Measurements from ENCODE around the gene HS6ST1. TPM values are rescaled to one million over a fixed set of nuclear protein-coding genes. Genes with fewer than 3 reads are reported as not detected.

Gene HS6ST1
- total RNA-seq, 3 donors from 2014 or later (not counting 1 experiment from before 2014, with no cell fraction given): 18.9 to 35.9 (median 28.8) TPM

DNA sequence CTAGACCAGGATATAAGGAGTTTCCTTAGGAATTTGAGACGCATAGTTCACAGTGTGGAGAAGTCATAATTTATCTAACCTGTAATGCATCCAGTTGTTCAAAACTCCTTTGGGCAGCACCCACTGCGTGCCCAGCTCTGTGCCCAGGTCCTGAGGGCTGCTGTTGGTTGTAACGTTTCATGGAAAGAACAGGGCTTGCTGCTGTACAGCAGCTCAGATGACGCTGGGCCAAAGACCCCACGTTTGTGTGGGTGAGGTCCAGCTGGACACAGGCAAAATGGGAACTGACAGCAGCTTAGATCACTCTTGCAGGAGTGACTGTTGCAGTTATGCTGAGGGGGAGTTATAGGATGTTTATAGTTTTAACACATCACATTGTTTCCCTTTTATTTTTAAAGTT, 30.0 kb upstream of the HS6ST1 start:
- ATAC-seq (no peak), DNase-seq (no peak)
- Mint-ChIP-seq H3K9me3 (no peaks in the 10 kb centered on the region), H3K36me3 (peaks cover 8% of the 10 kb centered on the region), H3K27me3 (ENCODE audit: low read depth in 2 of 2) (peaks cover 13 to 15% of the 10 kb centered on the region in 2 donors), H3K4me3 (no peak overlapping the region), H3K27ac (no peak overlapping the region), H3K4me1 (peaks cover 6 to 8% of the 10 kb centered on the region in 2 donors)
- 93% methylated on average over 5 of the region's 5 CpGs for WGBS (ENCODE audit: insufficient coverage)
- H3K9me3 ChIP-seq (ENCODE audit: control insufficient read depth, insufficient read depth, low read length): no peaks in the 10 kb centered on the region
- intact Hi-C loops (cut with micrococcal nuclease): no loop called here
- H3K4me3 ChIP-seq (ENCODE audit: low read length): no peak overlapping the region
- H3K27me3 ChIP-seq (ENCODE audit: control insufficient read depth, insufficient read depth, low read length): no peaks in the 10 kb centered on the region
- H3K36me3 ChIP-seq (ENCODE audit: control insufficient read depth, insufficient read depth, low read length): no peaks in the 10 kb centered on the region
- TF ChIP-seq, protein P1, sequence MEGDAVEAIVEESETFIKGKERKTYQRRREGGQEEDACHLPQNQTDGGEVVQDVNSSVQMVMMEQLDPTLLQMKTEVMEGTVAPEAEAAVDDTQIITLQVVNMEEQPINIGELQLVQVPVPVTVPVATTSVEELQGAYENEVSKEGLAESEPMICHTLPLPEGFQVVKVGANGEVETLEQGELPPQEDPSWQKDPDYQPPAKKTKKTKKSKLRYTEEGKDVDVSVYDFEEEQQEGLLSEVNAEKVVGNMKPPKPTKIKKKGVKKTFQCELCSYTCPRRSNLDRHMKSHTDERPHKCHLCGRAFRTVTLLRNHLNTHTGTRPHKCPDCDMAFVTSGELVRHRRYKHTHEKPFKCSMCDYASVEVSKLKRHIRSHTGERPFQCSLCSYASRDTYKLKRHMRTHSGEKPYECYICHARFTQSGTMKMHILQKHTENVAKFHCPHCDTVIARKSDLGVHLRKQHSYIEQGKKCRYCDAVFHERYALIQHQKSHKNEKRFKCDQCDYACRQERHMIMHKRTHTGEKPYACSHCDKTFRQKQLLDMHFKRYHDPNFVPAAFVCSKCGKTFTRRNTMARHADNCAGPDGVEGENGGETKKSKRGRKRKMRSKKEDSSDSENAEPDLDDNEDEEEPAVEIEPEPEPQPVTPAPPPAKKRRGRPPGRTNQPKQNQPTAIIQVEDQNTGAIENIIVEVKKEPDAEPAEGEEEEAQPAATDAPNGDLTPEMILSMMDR (IDR thresholded peaks at IDR 0.05): no peak
- no peaks in the 10 kb centered on the region for H3K4me1 ChIP-seq (ENCODE audit: control insufficient read depth, insufficient read depth, low read length)
- H3K27ac ChIP-seq (ENCODE audit: low read length): no peak overlapping the region

DNA sequence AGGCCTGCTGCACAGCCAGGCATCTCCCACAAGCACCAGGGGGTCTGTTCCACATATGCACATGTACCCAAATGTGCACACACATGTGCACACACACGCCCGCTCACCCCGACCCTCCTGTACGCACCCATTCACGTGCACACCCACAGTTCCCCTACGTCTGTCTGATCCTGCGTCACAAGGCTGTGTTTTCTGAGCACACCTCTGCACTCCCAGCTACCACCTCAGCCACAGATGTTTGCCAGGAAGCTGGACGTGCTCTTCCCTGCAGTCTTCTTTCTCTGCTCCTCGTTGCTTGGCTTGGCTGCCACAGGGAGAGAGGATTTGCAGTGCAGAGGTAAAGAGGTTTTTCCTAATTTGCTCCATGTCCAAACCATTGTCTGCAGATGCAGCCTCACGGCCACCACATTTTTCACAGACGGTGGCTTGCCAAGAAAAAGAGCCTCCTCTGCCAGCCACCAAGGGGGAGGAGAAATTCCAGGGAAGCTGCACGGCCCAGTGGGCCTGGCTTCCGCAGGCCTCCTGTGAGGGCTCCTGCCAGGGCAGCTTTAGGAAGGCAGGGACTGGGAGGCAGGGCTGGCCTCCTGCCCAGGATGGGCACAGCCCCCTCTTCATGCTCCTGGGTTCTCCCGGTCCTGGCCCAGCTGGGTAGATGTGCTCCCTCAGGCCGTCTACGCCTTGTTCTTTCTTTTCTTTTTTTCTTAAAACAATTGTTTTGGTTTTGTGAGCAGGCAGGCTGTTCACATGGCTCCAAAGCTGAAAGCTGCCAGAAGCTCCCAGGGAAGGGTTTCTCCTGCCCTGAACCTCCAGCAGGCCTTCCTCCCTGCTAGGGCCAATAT, 29.3 kb upstream of the HS6ST1 start:
- Mint-ChIP-seq H3K27ac (no peak overlapping the region), H3K36me3 (peaks cover 8% of the 10 kb centered on the region), H3K4me1 (peaks cover 6 to 8% of the 10 kb centered on the region in 2 donors), H3K9me3 (no peaks in the 10 kb centered on the region), H3K27me3 (ENCODE audit: low read depth in 2 of 2) (peaks cover 13 to 15% of the 10 kb centered on the region in 2 donors), H3K4me3 (no peak overlapping the region)
- Histone ChIP-seq H3K27me3 (ENCODE audit: control insufficient read depth, insufficient read depth, low read length) (no peaks in the 10 kb centered on the region), H3K4me1 (ENCODE audit: control insufficient read depth, insufficient read depth, low read length) (no peaks in the 10 kb centered on the region), H3K4me3 (ENCODE audit: low read length) (no peak overlapping the region), H3K9me3 (ENCODE audit: control insufficient read depth, insufficient read depth, low read length) (no peaks in the 10 kb centered on the region), H3K27ac (ENCODE audit: low read length) (no peak overlapping the region), H3K36me3 (ENCODE audit: control insufficient read depth, insufficient read depth, low read length) (no peaks in the 10 kb centered on the region)
- DNase-seq: no peak
- intact Hi-C loops (cut with micrococcal nuclease): no loop called here
- 92% methylated on average over 16 of the region's 16 CpGs for whole genome bisulfite sequencing (ENCODE audit: insufficient coverage)
- TF ChIP-seq, protein P1 (IDR thresholded peaks at IDR 0.05): no peak
- ATAC-seq: no peak

DNA sequence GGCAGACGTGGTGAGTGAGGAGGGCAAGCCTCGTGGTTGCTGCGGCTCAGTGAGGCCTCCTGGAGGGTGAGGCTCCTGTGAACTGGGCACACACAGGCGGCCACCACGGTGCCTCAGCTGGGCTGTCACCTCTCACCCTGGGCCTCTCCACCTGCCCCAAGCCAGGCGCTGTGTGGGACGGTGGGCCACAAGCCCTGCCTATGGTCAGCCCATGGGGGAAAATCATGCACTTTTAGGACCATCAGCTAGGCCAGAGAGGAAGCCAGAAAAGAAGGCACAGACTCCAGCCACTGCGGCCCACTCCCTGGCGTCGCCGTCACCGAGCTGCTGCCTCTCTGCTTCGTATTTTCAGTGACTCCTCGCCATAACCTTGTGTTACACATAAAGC, 28.5 kb upstream of the HS6ST1 start:
- no peak for DNase-seq
- H3K27me3 Mint-ChIP-seq (ENCODE audit: low read depth in 2 of 2): peaks cover 13 to 15% of the 10 kb centered on the region in 2 donors
- intact Hi-C loops (cut with micrococcal nuclease): no loop called here
- WGBS (ENCODE audit: insufficient coverage): 79% methylated on average over 14 of the region's 14 CpGs
- Histone ChIP-seq H3K27me3 (ENCODE audit: control insufficient read depth, insufficient read depth, low read length) (no peaks in the 10 kb centered on the region), H3K9me3 (ENCODE audit: control insufficient read depth, insufficient read depth, low read length) (no peaks in the 10 kb centered on the region), H3K4me3 (ENCODE audit: low read length) (no peak overlapping the region), H3K36me3 (ENCODE audit: control insufficient read depth, insufficient read depth, low read length) (no peaks in the 10 kb centered on the region), H3K4me1 (ENCODE audit: control insufficient read depth, insufficient read depth, low read length) (no peaks in the 10 kb centered on the region), H3K27ac (ENCODE audit: low read length) (no peak overlapping the region)
- TF ChIP-seq, protein P1 (IDR thresholded peaks at IDR 0.05): no peak
- peaks cover 8% of the 10 kb centered on the region for H3K36me3 Mint-ChIP-seq
- no peak overlapping the region for H3K27ac Mint-ChIP-seq
- H3K4me3 Mint-ChIP-seq: no peak overlapping the region
- H3K4me1 Mint-ChIP-seq: peaks cover 6 to 8% of the 10 kb centered on the region in 2 donors
- ATAC-seq: no peak
- H3K9me3 Mint-ChIP-seq: no peaks in the 10 kb centered on the region

Measured in natural killer cell (primary cell).